Stimulated activated CD4-positive, alpha-beta T cell treated with anti-CD3 and anti-CD28 coated beads, Interleukin-2, amount 100 ng/mL, for 48 hours (primary cell): ENCODE data around the gene NINJ1.

Experiments used
- DNase-seq, 2 donors: peaks; one replicate each; pipeline ENCODE4 v3.0.0-alpha.2; 2020

Gene NINJ1

GRCh38 chr9:93134015-93134739 is at the start of gene NINJ1:
TSS of gene NINJ1 (minus strand) at chr9:93134251. CDS start at chr9:93134217, 34 bp downstream.
- peak; percentile 79 for DNase-seq

- DNase-seq = no peak
These were observed 49.1 kb upstream of the NINJ1 start for GRCh38 chr9:93183131-93183662.

GRCh38 chr9:93182572-93182971 is 48.5 kb upstream of the NINJ1 start:
- no peak for DNase-seq

- no peak for DNase-seq
These were observed 47.8 kb upstream of the NINJ1 start for GRCh38 chr9:93181672-93182435.

- DNase-seq = no peak
These were observed 46.9 kb upstream of the NINJ1 start for GRCh38 chr9:93180938-93181337.

- no peak for DNase-seq
These were observed 45.1 kb upstream of the NINJ1 start for GRCh38 chr9:93178851-93179786.

- no peak for DNase-seq
These were observed 43.6 kb upstream of the NINJ1 start for GRCh38 chr9:93177676-93178075.

- no peak for DNase-seq
These were observed 40.9 kb upstream of the NINJ1 start for GRCh38 chr9:93174976-93175375.

- DNase-seq = no peak
These were observed 39.5 kb upstream of the NINJ1 start for GRCh38 chr9:93173365-93174051.

GRCh38 chr9:93172666-93173364 is 38.8 kb upstream of the NINJ1 start:
- DNase-seq = no peak

- no peak for DNase-seq
These were observed 37.4 kb upstream of the NINJ1 start for GRCh38 chr9:93171261-93171990.

GRCh38 chr9:93170571-93170970 is 36.5 kb upstream of the NINJ1 start:
- DNase-seq = no peak

- no peak for DNase-seq
These were observed 35.4 kb upstream of the NINJ1 start for GRCh38 chr9:93169444-93169843.

GRCh38 chr9:93168581-93168980 is 34.5 kb upstream of the NINJ1 start:
- no peak for DNase-seq

GRCh38 chr9:93167838-93168237 is 33.8 kb upstream of the NINJ1 start:
- no peak for DNase-seq

GRCh38 chr9:93167185-93167584 is 33.1 kb upstream of the NINJ1 start:
- DNase-seq = no peak

GRCh38 chr9:93166699-93167098 is 32.6 kb upstream of the NINJ1 start:
- no peak for DNase-seq

- no peak for DNase-seq
These were observed 30.0 kb upstream of the NINJ1 start for GRCh38 chr9:93164085-93164484.

- no peak for DNase-seq
These were observed 27.9 kb upstream of the NINJ1 start for GRCh38 chr9:93161786-93162562.
